IMR-90 (cell line): ENCODE measurements around the gene DND1. TPM values are rescaled to one million over a fixed set of nuclear protein-coding genes. Genes with fewer than 3 reads are reported as not detected.

Source experiments
- ATAC-seq: fragments of 200-7000 bp; cut with Tn5 transposase; 2 replicates; pipeline ENCODE4 v1.9.1; 2020; ENCODE audit warnings: low read depth, mild to moderate bottlenecking, moderate library complexity
- BruUV-seq: library from RNA; stranded (reverse); fragments of 400-500 nt; replicated peaks from 2 replicates; lab custom pipeline; 2021; lab: Mats Ljungman, UMichigan
- CTCF ChIA-PET: fragments of 300-600 bp; formaldehyde crosslinking; extraction: SDS; loops from one replicate; lab custom pipeline; 2021; ENCODE audit warnings: antibody characterized with exemption; lab: Yijun Ruan, JAX
- POLR2A ChIA-PET: fragments of 300-600 bp; sonication (Branson Sonifier 250); formaldehyde crosslinking; loops from one replicate; lab custom pipeline; 2022; ENCODE audit warnings: antibody characterized with exemption; ENCODE audit not compliant: unreplicated experiment; lab: Charles Lee
- DNase-seq: peaks from one replicate; pipeline ENCODE4 v3.0.0; 2013
- H2AFZ ChIP-seq: replicated peaks from 2 replicates; pipeline ENCODE3; 2013; ENCODE audit warnings: low read length, mild to moderate bottlenecking; ENCODE audit not compliant: poor library complexity
- H2AK5ac ChIP-seq: 2 replicates; pipeline ENCODE4 v1.6.1; 2013; ENCODE audit warnings: low read depth, low read length, inconsistent platforms
- H2AK9ac ChIP-seq: replicated peaks from 2 replicates; pipeline ENCODE3; 2013; ENCODE audit warnings: mild to moderate bottlenecking, low read depth, low read length, moderate library complexity; ENCODE audit not compliant: poor library complexity
- H2BK120ac ChIP-seq: 2 replicates; pipeline ENCODE4 v1.6.1; 2013; ENCODE audit warnings: low read depth, low read length, inconsistent platforms
- H2BK15ac ChIP-seq: 3 replicates; pipeline ENCODE4 v1.6.1; 2013; ENCODE audit warnings: low read depth, low read length, inconsistent platforms
- H2BK20ac ChIP-seq: 2 replicates; pipeline ENCODE4 v1.6.1; 2013; ENCODE audit warnings: low read depth, mild to moderate bottlenecking, inconsistent platforms, low read length, moderate library complexity
- H2BK5ac ChIP-seq: 2 replicates; pipeline ENCODE4 v1.6.1; 2013; ENCODE audit warnings: mild to moderate bottlenecking, low read depth, low read length, inconsistent platforms; ENCODE audit not compliant: poor library complexity, severe bottlenecking
- H3K14ac ChIP-seq: replicated peaks from 2 replicates; pipeline ENCODE4 v1.6.1; 2013; ENCODE audit warnings: low read depth, low read length, inconsistent platforms
- H3K18ac ChIP-seq: 2 replicates; pipeline ENCODE4 v1.6.1; 2013; ENCODE audit warnings: low read depth, low read length, control low read depth
- H3K23ac ChIP-seq: 2 replicates; pipeline ENCODE4 v1.6.1; 2013; ENCODE audit warnings: low read depth, low read length, inconsistent platforms
- H3K27ac ChIP-seq: 2 replicates; pipeline ENCODE4 v1.5.1; 2013; ENCODE audit warnings: mild to moderate bottlenecking, control low read depth, low read length; ENCODE audit not compliant: insufficient read depth
- H3K27me3 ChIP-seq: 2 replicates; pipeline ENCODE4 v1.6.1; 2013; ENCODE audit warnings: low read length; ENCODE audit not compliant: control insufficient read depth, insufficient read depth
- H3K36me3 ChIP-seq: 2 replicates; pipeline ENCODE4 v1.6.1; 2013; ENCODE audit warnings: low read length, mixed read lengths; ENCODE audit not compliant: control insufficient read depth, insufficient read depth
- H3K4ac ChIP-seq: 2 replicates; pipeline ENCODE4 v1.6.1; 2013; ENCODE audit warnings: low read depth, low read length, inconsistent platforms
- H3K4me1 ChIP-seq: 2 replicates; pipeline ENCODE4 v1.6.1; 2013; ENCODE audit warnings: low read length, mixed read lengths; ENCODE audit not compliant: control insufficient read depth, insufficient read depth
- H3K4me2 ChIP-seq: 2 replicates; pipeline ENCODE4 v1.6.1; 2013; ENCODE audit warnings: low read depth, mild to moderate bottlenecking, control low read depth, low read length, moderate library complexity
- H3K4me3 ChIP-seq: 2 replicates; pipeline ENCODE4 v1.5.1; 2013; ENCODE audit warnings: low read depth, mild to moderate bottlenecking, control low read depth, low read length, moderate library complexity; ENCODE audit not compliant: insufficient read depth
- H3K56ac ChIP-seq: 2 replicates; pipeline ENCODE4 v1.6.1; 2013; ENCODE audit warnings: low read length, inconsistent platforms; ENCODE audit not compliant: insufficient read depth; ENCODE audit errors: extremely low read depth
- H3K79me1 ChIP-seq, 2 experiments: 2 replicates each; pipeline ENCODE4 v1.6.1; 2013; ENCODE audit warnings: low read length in 2 of 2, inconsistent platforms in 1 of 2, low read depth in 1 of 2
- H3K9ac ChIP-seq: 2 replicates; pipeline ENCODE4 v1.6.1; 2013; ENCODE audit warnings: low read depth, low read length, control low read depth
- H3K9me1 ChIP-seq: 2 replicates; pipeline ENCODE4 v1.6.1; 2013; ENCODE audit warnings: low read length, inconsistent platforms; ENCODE audit not compliant: insufficient read depth
- H3K9me3 ChIP-seq: 2 replicates; pipeline ENCODE4 v1.6.1; 2013; ENCODE audit warnings: low read length; ENCODE audit not compliant: control insufficient read depth, insufficient read depth
- H4K20me1 ChIP-seq: 2 replicates; pipeline ENCODE4 v1.6.1; 2013; ENCODE audit warnings: low read length, inconsistent platforms; ENCODE audit not compliant: insufficient read depth
- H4K5ac ChIP-seq: 2 replicates; pipeline ENCODE4 v1.6.1; 2013; ENCODE audit warnings: mild to moderate bottlenecking, low read depth, low read length, control low read depth
- H4K8ac ChIP-seq, 2 experiments: 2 replicates each; pipeline ENCODE4 v1.6.1; 2013; ENCODE audit warnings: low read depth in 2 of 2, low read length in 2 of 2, control low read depth in 1 of 2, inconsistent platforms in 1 of 2
- H4K91ac ChIP-seq: 2 replicates; pipeline ENCODE4 v1.6.1; 2013; ENCODE audit warnings: low read depth, low read length, inconsistent platforms; ENCODE audit not compliant: insufficient read depth
- MAFK ChIP-seq: IDR thresholded peaks from 2 replicates; pipeline ENCODE4 v1.6.1; 2012; ENCODE audit warnings: low read depth, low read length, improper control_type of control experiment
- MAZ ChIP-seq: IDR thresholded peaks from 2 replicates; pipeline ENCODE4 v1.6.1; 2012; ENCODE audit warnings: low read depth, mild to moderate bottlenecking, low read length, improper control_type of control experiment, moderate library complexity, borderline replicate concordance
- WGBS, 2 experiments: methylation state at CpG; one replicate each; pipeline versions ENCODE4 v1.1.5 to v1.1.7; 2013; ENCODE audit warnings: missing lambda C conversion rate in 2 of 2; ENCODE audit not compliant: insufficient read length in 1 of 2; ENCODE audit errors: extremely low coverage in 2 of 2; 5-methylcytosine and 5-hydroxymethylcytosine counted together
- dilution Hi-C: fragments of 300-500 bp; cut with HindIII; formaldehyde crosslinking; loops from one replicate; pipeline ENCODE4 v1.14.3; 2018; ENCODE audit warnings: low sequenced_read_pairs; ENCODE audit not compliant: unreplicated experiment
- in situ Hi-C: fragments of 300-500 bp; cut with MboI; formaldehyde crosslinking; loops from 3 replicates; pipeline ENCODE4 v1.14.3; 2019; ENCODE audit warnings: low sequenced_read_pairs, inconsistent platforms, mixed read lengths
- intact Hi-C: fragments of 100-400 bp; cut with micrococcal nuclease; formaldehyde crosslinking; loops from 2 replicates; pipeline ENCODE4 v1.10.0; 2022
- polyA plus RNA-seq, 3 experiments: library from polyadenylated mRNA; depleted of rRNA; stranded (reverse); fragments of >200 nt; gene quantifications; 2 replicates each; pipeline ENCODE4 v1.2.3, GENCODE V29; 2012; ENCODE audit warnings: low replicate concordance in 1 of 3
- total RNA-seq: library from RNA; depleted of rRNA; stranded (reverse); fragments of >200 nt; gene quantifications from 2 replicates; pipeline ENCODE4 v1.2.3, GENCODE V29; 2012

Gene DND1
- total and polyA plus RNA-seq, 2 of the 4 experiments (the other 2 are of a cell fraction), result under 0.01 to 0.67 TPM

- no peak overlapping the region for H3K18ac ChIP-seq
- H3K4me1 ChIP-seq, result peaks cover 5% of the 10 kb centered on the region; the same call in 1 of the 2 replicates
- no peak overlapping the region for H4K8ac ChIP-seq
- H3K4ac ChIP-seq, result no peak overlapping the region
- H3K27me3 ChIP-seq, result peaks cover 16% of the 10 kb centered on the region
- POLR2A ChIA-PET, result interaction anchor here (0.6 kb wide), 1 partner anchor 957 kb away, joined by 9 read pairs; no protein-coding TSS in a partner anchor
- CTCF ChIA-PET, result no interaction called here
- dilution Hi-C loops, result no loop called here
- no peak overlapping the region for H2AFZ ChIP-seq
- no peak overlapping the region for H4K91ac ChIP-seq
- H2BK20ac ChIP-seq, result no peak overlapping the region
- no peak overlapping the region for H3K9ac ChIP-seq
- no peak overlapping the region for H3K23ac ChIP-seq
- 67% methylated on average over 1 of the region's 4 CpGs; no CpG with 5 or more reads in 1 of the 2 experiments for WGBS, 2 experiments
- no peak overlapping the region for H3K14ac ChIP-seq
- H3K56ac ChIP-seq, result no peak overlapping the region
- no peaks in the 10 kb centered on the region for H3K79me1 ChIP-seq
- no peak for ATAC-seq
- no peak overlapping the region for H2BK15ac ChIP-seq
- no TSS peak for BruUV-seq
- H3K9me1 ChIP-seq, result no peaks in the 10 kb centered on the region
- no peaks in the 10 kb centered on the region; the same call in 1 of the 2 replicates for H3K9me3 ChIP-seq
- intact Hi-C loops, result loop anchor here (10.0 kb wide), 1 partner anchor 386 kb away; no protein-coding TSS in a partner anchor
- no peak overlapping the region for H3K4me3 ChIP-seq
- TF ChIP-seq MAFK, result no peak
- TF ChIP-seq MAZ, result no peak
- H2BK5ac ChIP-seq, result no peak overlapping the region
- no peak overlapping the region for H3K27ac ChIP-seq
- H2AK5ac ChIP-seq, result no peak overlapping the region
- H4K20me1 ChIP-seq, result no peaks in the 10 kb centered on the region
- DNase-seq, result no peak
- no peak overlapping the region for H3K4me2 ChIP-seq
- no peak overlapping the region for H2BK120ac ChIP-seq
- no peaks in the 10 kb centered on the region for H3K36me3 ChIP-seq
- in situ Hi-C loops, result no loop called here
- H2AK9ac ChIP-seq, result no peak overlapping the region
- no peak overlapping the region for H4K5ac ChIP-seq
These were observed 42.3 kb downstream of the DND1 start for GRCh38 chr5:140631036-140631417.
